ENCODE data around the gene KCNQ1. TPM values are rescaled to one million over a fixed set of nuclear protein-coding genes. Genes with fewer than 3 reads are reported as not detected.

KCNQ1 gene
- polyA plus RNA-seq, 1 of the 3 experiments (the other 2 are of a cell fraction) = 0.05 TPM

DNA sequence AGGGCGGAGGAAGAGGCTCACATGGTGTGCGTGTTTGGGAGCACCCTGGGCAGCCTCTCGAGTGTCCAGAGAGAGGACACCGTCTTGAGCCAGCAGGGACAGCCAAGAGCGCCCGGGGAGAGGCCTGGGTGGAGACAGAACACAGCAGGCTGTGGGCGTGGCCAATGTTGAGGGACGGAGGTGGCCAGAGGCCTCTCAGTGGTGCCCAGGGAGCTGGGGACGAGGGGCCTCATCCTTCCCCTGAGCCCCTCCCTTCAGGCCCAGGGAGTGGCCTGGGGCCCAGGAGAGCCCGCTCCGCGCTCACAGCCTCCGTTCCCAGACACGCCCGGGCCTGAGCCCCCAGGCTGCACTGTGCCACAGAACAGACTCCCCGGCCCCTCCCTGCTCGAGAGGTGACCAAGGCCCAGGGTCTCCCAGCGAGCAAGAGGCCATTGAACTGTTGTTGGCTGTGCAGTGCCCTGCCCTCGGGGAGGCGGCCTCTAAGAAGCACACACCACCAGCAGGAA, 392.3 kb downstream of the KCNQ1 start:
- Histone ChIP-seq H2AFZ (ENCODE audit: low read depth) (no peak overlapping the region), H3K4me3 (ENCODE audit: low read depth in 2 of 2, low read length in 1 of 2) (no peak overlapping the region), H3K79me2 (ENCODE audit: insufficient read depth) (no peaks in the 10 kb centered on the region), H3K36me3 (replicated peaks in 1 of 2; ENCODE audit: control insufficient read depth in 1 of 2, insufficient read depth in 2 of 2, low read length in 1 of 2) (no peaks in the 10 kb centered on the region), H4K20me1 (ENCODE audit: insufficient read depth) (no peaks in the 10 kb centered on the region), H3F3A (replicated peaks; ENCODE audit: insufficient read depth) (no peaks in the 10 kb centered on the region), H3K9ac (no peak overlapping the region), H3K9me2 (no peaks in the 10 kb centered on the region), H3K27ac (ENCODE audit: low read depth in 2 of 2, low read length in 1 of 2) (no peak overlapping the region), H3K4me1 (ENCODE audit: control insufficient read depth in 1 of 2, insufficient read depth in 2 of 2, low read depth in 1 of 2, low read length in 1 of 2) (peaks cover 0 to 38% of the 10 kb centered on the region in 2 experiments; a peak in 1 of 4 replicates), H3K4me2 (no peak overlapping the region), H3K27me3 (ENCODE audit: insufficient read depth) (no peaks in the 10 kb centered on the region), H3K9me3 (no peaks in the 10 kb centered on the region)
- ChIA-PET POLR2A (interaction anchor here (1.0 kb wide), 1 partner anchor 48 kb away, joined by 3 read pairs; no protein-coding TSS in a partner anchor), CTCF (interaction anchor here (1.9 kb wide), 1 partner anchor 304 kb away, joined by 6 read pairs; no protein-coding TSS in a partner anchor)
- 48% methylated on average over 10 of the region's 20 CpGs for WGBS (ENCODE audit: low lambda C conversion rate)
- peak; percentile 73 for DNase-seq
- TF ChIP-seq ELF1 (IDR thresholded peaks at IDR 0.05) = no peak

DNA sequence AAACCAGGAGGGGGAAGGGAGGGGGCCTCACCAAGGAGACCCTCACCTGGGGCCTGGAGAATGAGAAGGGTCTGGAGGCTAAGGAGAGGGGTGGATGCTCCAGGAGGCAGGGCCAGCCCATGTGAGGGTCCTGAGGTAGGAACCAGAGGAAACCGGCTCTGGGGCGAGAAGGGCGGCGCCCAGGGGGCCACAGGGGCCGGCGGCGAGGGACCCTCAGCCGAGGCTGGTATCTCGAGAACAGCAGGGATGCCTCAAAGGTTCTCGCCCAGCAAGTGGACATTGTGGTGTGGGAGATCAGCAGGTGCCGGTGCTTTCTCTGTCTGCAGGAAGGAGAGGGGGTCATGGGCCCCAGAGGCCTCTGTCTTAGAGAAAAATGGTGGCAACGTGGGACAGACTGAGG, 392.8 kb downstream of the KCNQ1 start:
- Histone ChIP-seq H3K79me2 (ENCODE audit: insufficient read depth) (no peaks in the 10 kb centered on the region), H3K9ac (no peak overlapping the region), H3F3A (replicated peaks; ENCODE audit: insufficient read depth) (no peaks in the 10 kb centered on the region), H3K4me1 (ENCODE audit: control insufficient read depth in 1 of 2, insufficient read depth in 2 of 2, low read depth in 1 of 2, low read length in 1 of 2) (peaks cover 0 to 34% of the 10 kb centered on the region in 2 experiments; a peak in 1 of 4 replicates), H3K27ac (ENCODE audit: low read depth in 2 of 2, low read length in 1 of 2) (no peak overlapping the region), H3K9me2 (no peaks in the 10 kb centered on the region), H3K9me3 (no peaks in the 10 kb centered on the region), H3K4me2 (no peak overlapping the region), H3K36me3 (replicated peaks in 1 of 2; ENCODE audit: control insufficient read depth in 1 of 2, insufficient read depth in 2 of 2, low read length in 1 of 2) (no peaks in the 10 kb centered on the region), H2AFZ (ENCODE audit: low read depth) (no peak overlapping the region), H3K4me3 (ENCODE audit: low read depth in 2 of 2, low read length in 1 of 2) (no peak overlapping the region), H4K20me1 (ENCODE audit: insufficient read depth) (no peaks in the 10 kb centered on the region), H3K27me3 (ENCODE audit: insufficient read depth) (no peaks in the 10 kb centered on the region)
- TF ChIP-seq TEAD4 (IDR thresholded peaks at IDR 0.05; ENCODE audit: borderline replicate concordance, insufficient read depth) (no peak), EP300 (IDR thresholded peaks at IDR 0.05; ENCODE audit: borderline replicate concordance in 1 of 2, low read depth in 1 of 2, low read length in 1 of 2) (no peak), GABPA (IDR thresholded peaks at IDR 0.05; ENCODE audit: low read depth) (no peak), YY1 (IDR thresholded peaks at IDR 0.05; ENCODE audit: low read depth) (no peak), GATA2 (CRISPR knock-in tag; IDR thresholded peaks at IDR 0.05) (no peak), SMC3 (IDR thresholded peaks at IDR 0.05; ENCODE audit: low read depth, low read length) (no peak), TAF1 (IDR thresholded peaks at IDR 0.05; ENCODE audit: borderline replicate concordance, low read depth, low read length) (no peak), MEF2A (IDR thresholded peaks at IDR 0.05; ENCODE audit: borderline replicate concordance, low read depth) (no peak), NFIC (IDR thresholded peaks at IDR 0.05; ENCODE audit: borderline replicate concordance) (no peak), NRF1 (IDR thresholded peaks at IDR 0.05; ENCODE audit: low read depth, low read length) (no peak), RFX5 (IDR thresholded peaks at IDR 0.05; ENCODE audit: low read length) (no peak), FOXJ3 (CRISPR knock-in tag; IDR thresholded peaks at IDR 0.05) (no peak), MXI1 (IDR thresholded peaks at IDR 0.05; ENCODE audit: low read depth, low read length) (no peak), EZH2phosphoT487 (IDR thresholded peaks at IDR 0.05; ENCODE audit: borderline replicate concordance, low read depth) (no peak)
- TF ChIP-seq, protein P1, sequence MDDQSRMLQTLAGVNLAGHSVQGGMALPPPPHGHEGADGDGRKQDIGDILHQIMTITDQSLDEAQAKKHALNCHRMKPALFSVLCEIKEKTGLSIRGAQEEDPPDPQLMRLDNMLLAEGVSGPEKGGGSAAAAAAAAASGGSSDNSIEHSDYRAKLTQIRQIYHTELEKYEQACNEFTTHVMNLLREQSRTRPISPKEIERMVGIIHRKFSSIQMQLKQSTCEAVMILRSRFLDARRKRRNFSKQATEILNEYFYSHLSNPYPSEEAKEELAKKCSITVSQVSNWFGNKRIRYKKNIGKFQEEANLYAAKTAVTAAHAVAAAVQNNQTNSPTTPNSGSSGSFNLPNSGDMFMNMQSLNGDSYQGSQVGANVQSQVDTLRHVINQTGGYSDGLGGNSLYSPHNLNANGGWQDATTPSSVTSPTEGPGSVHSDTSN (IDR thresholded peaks at IDR 0.05) = no peak
- TF ChIP-seq, protein P2, sequence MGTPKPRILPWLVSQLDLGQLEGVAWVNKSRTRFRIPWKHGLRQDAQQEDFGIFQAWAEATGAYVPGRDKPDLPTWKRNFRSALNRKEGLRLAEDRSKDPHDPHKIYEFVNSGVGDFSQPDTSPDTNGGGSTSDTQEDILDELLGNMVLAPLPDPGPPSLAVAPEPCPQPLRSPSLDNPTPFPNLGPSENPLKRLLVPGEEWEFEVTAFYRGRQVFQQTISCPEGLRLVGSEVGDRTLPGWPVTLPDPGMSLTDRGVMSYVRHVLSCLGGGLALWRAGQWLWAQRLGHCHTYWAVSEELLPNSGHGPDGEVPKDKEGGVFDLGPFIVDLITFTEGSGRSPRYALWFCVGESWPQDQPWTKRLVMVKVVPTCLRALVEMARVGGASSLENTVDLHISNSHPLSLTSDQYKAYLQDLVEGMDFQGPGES (IDR thresholded peaks at IDR 0.05; ENCODE audit: low read depth, low read length) = no peak
- WGBS (ENCODE audit: low lambda C conversion rate) = 70% methylated on average over 10 of the region's 12 CpGs
- ChIA-PET CTCF (interaction anchor here (1.9 kb wide), 1 partner anchor 305 kb away, joined by 6 read pairs; no protein-coding TSS in a partner anchor), POLR2A (interaction anchor here (1.0 kb wide), 1 partner anchor 47 kb away, joined by 3 read pairs; no protein-coding TSS in a partner anchor)
- no peak for DNase-seq

All from SK-N-SH (cell line).